OCI-LY7 (cell line): ENCODE results near the gene ZFHX3. TPM values are rescaled to one million over a fixed set of nuclear protein-coding genes. Genes with fewer than 3 reads are reported as not detected.

Source experiments
- BruUV-seq: library from RNA; stranded (reverse); fragments of 400-500 nt; replicated peaks from 2 replicates; lab custom pipeline; 2021; lab: Mats Ljungman, UMichigan
- CTCF ChIA-PET: fragments of 300-600 bp; sonication (Branson Sonifier 250); formaldehyde crosslinking; loops from one replicate; lab custom pipeline; 2022; ENCODE audit warnings: antibody characterized with exemption; ENCODE audit not compliant: unreplicated experiment; lab: Charles Lee
- POLR2A ChIA-PET: fragments of 300-600 bp; sonication (Branson Sonifier 250); formaldehyde crosslinking; loops from one replicate; lab custom pipeline; 2022; ENCODE audit warnings: antibody characterized with exemption; lab: Charles Lee
- DNase-seq: peaks from one replicate; pipeline ENCODE4 v3.0.0-alpha.2; 2015; ENCODE audit warnings: low spot score
- H2AFZ ChIP-seq: fragments of 200-600 bp; sonication (generic), shearing (Covaris generic); 2 replicates; pipeline ENCODE4 v1.6.1; 2014; ENCODE audit warnings: mild to moderate bottlenecking, antibody characterized with exemption, low read length, moderate library complexity
- H3K27ac ChIP-seq: fragments of 200-600 bp; sonication (generic); 2 replicates; pipeline ENCODE4 v1.5.1; 2014; ENCODE audit warnings: mixed run types, low read depth, mild to moderate bottlenecking, moderate library complexity, low read length, inconsistent platforms; ENCODE audit not compliant: poor library complexity, severe bottlenecking
- H3K36me3 ChIP-seq: fragments of 200-600 bp; sonication (generic); 2 replicates; pipeline ENCODE4 v1.6.1; 2014; ENCODE audit warnings: mild to moderate bottlenecking, antibody characterized with exemption, low read length, moderate library complexity, mixed read lengths; ENCODE audit not compliant: insufficient read depth
- H3K4me1 ChIP-seq: fragments of 200-600 bp; sonication (generic); 2 replicates; pipeline ENCODE4 v1.5.1; 2014; ENCODE audit warnings: mild to moderate bottlenecking, low read length; ENCODE audit not compliant: insufficient read depth, poor library complexity, severe bottlenecking
- H3K4me2 ChIP-seq: fragments of 200-600 bp; sonication (generic); 2 replicates; pipeline ENCODE4 v1.6.1; 2014; ENCODE audit warnings: mild to moderate bottlenecking, low read length
- H3K4me3 ChIP-seq: fragments of 200-600 bp; sonication (generic); 2 replicates; pipeline ENCODE4 v1.5.1; 2014; ENCODE audit warnings: mild to moderate bottlenecking, low read depth, low read length; ENCODE audit not compliant: poor library complexity, severe bottlenecking
- H3K79me2 ChIP-seq: fragments of 200-600 bp; sonication (generic); 2 replicates; pipeline ENCODE4 v1.6.1; 2016; ENCODE audit warnings: low read depth, mild to moderate bottlenecking, low read length, moderate library complexity, mixed read lengths; ENCODE audit not compliant: insufficient read depth
- H3K9me2 ChIP-seq: fragments of 200-600 bp; sonication (generic); 2 replicates; pipeline ENCODE4 v1.6.1; 2016; ENCODE audit warnings: mild to moderate bottlenecking, low read length, mixed read lengths; ENCODE audit not compliant: insufficient read depth
- H3K9me3 ChIP-seq: fragments of 200-600 bp; sonication (generic); 2 replicates; pipeline ENCODE4 v1.6.1; 2014; ENCODE audit warnings: mild to moderate bottlenecking, mixed run types, low read length, mixed read lengths
- H4K20me1 ChIP-seq: fragments of 200-600 bp; sonication (generic); 2 replicates; pipeline ENCODE4 v1.6.1; 2014; ENCODE audit warnings: mild to moderate bottlenecking, antibody characterized with exemption, low read length, moderate library complexity, mixed read lengths; ENCODE audit not compliant: insufficient read depth
- CTCF ChIP-seq: fragments of 200-600 bp; sonication (generic); conservative IDR thresholded peaks from 2 replicates; pipeline ENCODE4 v1.5.1; 2014; ENCODE audit warnings: mild to moderate bottlenecking, antibody characterized with exemption, low read length, moderate library complexity, mixed read lengths
- EZH2phosphoT487 ChIP-seq: fragments of 200-600 bp; sonication (generic); IDR thresholded peaks from 2 replicates; pipeline ENCODE4 v1.6.1; 2018; ENCODE audit warnings: low read depth, borderline replicate concordance, mild to moderate bottlenecking, mixed run types, antibody characterized with exemption, low read length, moderate library complexity, mixed read lengths
- intact Hi-C: fragments of 100-400 bp; cut with micrococcal nuclease; formaldehyde crosslinking; loops from one replicate; pipeline ENCODE4 v1.10.0; 2022; ENCODE audit not compliant: unreplicated experiment
- total RNA-seq, 2 experiments: library from RNA; depleted of rRNA in 1 of 2; stranded (reverse); fragments of >200 nt in 1 of 2; shearing (Covaris generic) in 1 of 2; gene quantifications; 2 replicates each; pipeline ENCODE4 v1.2.3, GENCODE V29; 2014 to 2022

ZFHX3 gene
- total RNA-seq, 2 experiments from 2014 or later, result 1.3 to 6.2 TPM

GRCh38 chr16:73046202-73046848 lies 1.6 kb downstream of the ZFHX3 start:
- intact Hi-C loops, result no loop called here
- no peaks in the 10 kb centered on the region for H3K9me3 ChIP-seq
- no peaks in the 10 kb centered on the region for H3K36me3 ChIP-seq
- H3K4me1 ChIP-seq, result no peaks in the 10 kb centered on the region
- no peak for TF ChIP-seq CTCF
- TF ChIP-seq EZH2phosphoT487, result no peak
- H3K4me2 ChIP-seq, result no peak overlapping the region
- no peak for DNase-seq
- no TSS peak for BruUV-seq
- H2AFZ ChIP-seq, result no peak overlapping the region
- ChIA-PET CTCF (no interaction called here), POLR2A (no interaction called here)
- no peaks in the 10 kb centered on the region; the same call in 1 of the 2 replicates for H4K20me1 ChIP-seq
- H3K27ac ChIP-seq, result no peak overlapping the region
- no peaks in the 10 kb centered on the region for H3K79me2 ChIP-seq
- H3K9me2 ChIP-seq, result no peaks in the 10 kb centered on the region
- no peak overlapping the region for H3K4me3 ChIP-seq

GRCh38 chr16:73043828-73044467 lies 4.0 kb downstream of the ZFHX3 start:
- intact Hi-C loops, result no loop called here
- no peak for DNase-seq
- H3K4me2 ChIP-seq, result no peak overlapping the region
- no peak overlapping the region for H3K4me3 ChIP-seq
- ChIA-PET CTCF (no interaction called here), POLR2A (no interaction called here)
- H3K4me1 ChIP-seq, result no peaks in the 10 kb centered on the region
- no peaks in the 10 kb centered on the region for H3K9me2 ChIP-seq
- no peaks in the 10 kb centered on the region for H3K36me3 ChIP-seq
- H2AFZ ChIP-seq, result no peak overlapping the region
- H3K27ac ChIP-seq, result no peak overlapping the region
- H4K20me1 ChIP-seq, result no peaks in the 10 kb centered on the region; the same call in 1 of the 2 replicates
- no TSS peak for BruUV-seq
- no peaks in the 10 kb centered on the region for H3K9me3 ChIP-seq
- H3K79me2 ChIP-seq, result no peaks in the 10 kb centered on the region
- TF ChIP-seq CTCF (no peak), EZH2phosphoT487 (no peak)

DNA sequence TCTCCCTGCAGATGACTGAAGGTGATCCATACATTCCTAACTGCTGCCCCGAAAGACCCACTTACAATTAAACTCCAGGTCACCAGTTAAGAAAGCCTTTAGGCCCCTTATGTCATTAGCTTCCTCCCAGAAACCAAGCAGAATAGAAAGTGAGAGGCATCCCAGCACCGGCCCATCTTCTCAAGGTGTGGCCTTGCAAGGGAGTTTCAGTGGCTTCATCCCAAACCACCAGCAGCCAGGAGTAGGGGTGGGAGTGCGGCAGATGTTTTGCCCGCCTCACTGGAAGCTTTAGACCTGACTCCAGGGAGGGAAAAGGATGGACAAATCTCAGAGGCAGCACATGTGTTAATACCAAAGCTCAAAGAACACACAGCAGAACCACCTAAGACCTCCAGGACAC lies 5.1 kb downstream of the ZFHX3 start:
- POLR2A ChIA-PET, result interaction anchor here (0.5 to 0.9 kb wide), 3 partner anchors 10 to 20 kb away, joined by 3 to 8 read pairs (median 5); no protein-coding TSS in a partner anchor
- no TSS peak for BruUV-seq
- CTCF ChIA-PET, result no interaction called here

More for the DNA sequence above, 5.1 kb downstream of the ZFHX3 start:
- Histone ChIP-seq H3K79me2 (no peaks in the 10 kb centered on the region), H3K4me3 (no peak overlapping the region), H3K9me2 (no peaks in the 10 kb centered on the region), H4K20me1 (no peaks in the 10 kb centered on the region; the same call in 1 of the 2 replicates), H3K36me3 (no peaks in the 10 kb centered on the region), H3K4me2 (no peak overlapping the region), H2AFZ (no peak overlapping the region), H3K4me1 (no peaks in the 10 kb centered on the region), H3K27ac (no peak overlapping the region), H3K9me3 (no peaks in the 10 kb centered on the region)
- no peak for DNase-seq
- TF ChIP-seq CTCF, result no peak
- TF ChIP-seq EZH2phosphoT487, result no peak
- intact Hi-C loops, result no loop called here
